Measurements from ENCODE around the gene ZBTB16.

Gene ZBTB16

GRCh38 chr11:114159802-114160632 lies 100.5 kb downstream of the ZBTB16 start (continued):
- peak; percentile 93 for TF ChIP-seq TSHZ1 (tag by site-specific recombination; IDR thresholded peaks at IDR 0.05; ENCODE audit: borderline replicate concordance)
- TF ChIP-seq ZNF501 (tag by site-specific recombination; IDR thresholded peaks at IDR 0.05) = peak; percentile 53; the same call in 1 of the 2 replicates
- TF ChIP-seq BCL11B (tag by site-specific recombination; IDR thresholded peaks at IDR 0.05; ENCODE audit: low read depth) = peak; percentile 82

GRCh38 chr11:114160894-114161293 lies 101.4 kb downstream of the ZBTB16 start:
- no peaks in the 10 kb centered on the region for H3K9me3 ChIP-seq (ENCODE audit: control insufficient read depth, insufficient read depth, low read depth, low read length)
- ChIA-PET CTCF (interaction anchor here (0.7 to 3.2 kb wide), 4 partner anchors 20 to 135 kb away, joined by 3 to 17 read pairs (median 4); no protein-coding TSS in a partner anchor), POLR2A (interaction anchor here (1.3 to 2.0 kb wide), 2 partner anchors 8 to 100 kb away, joined by 4 to 8 read pairs; no protein-coding TSS in a partner anchor)
- no peak overlapping the region for H3K4me3 ChIP-seq (ENCODE audit: low read depth, low read length)
- TF ChIP-seq CTCF (tag by site-specific recombination; IDR thresholded peaks at IDR 0.05) = no peak
- peak; percentile 37; the same call in 1 of the 2 replicates for TF ChIP-seq KLF17 (tag by site-specific recombination; IDR thresholded peaks at IDR 0.05)
- TF ChIP-seq SCRT2 (tag by site-specific recombination; IDR thresholded peaks at IDR 0.05) = 0 out of 2 replicates have a peak, but pooled peaks have one; percentile 16
- TF ChIP-seq ZIC2 (tag by site-specific recombination; IDR thresholded peaks at IDR 0.05) = peak; percentile 62
- no peak for TF ChIP-seq ZNF629 (tag by site-specific recombination; IDR thresholded peaks at IDR 0.05)
- peak; percentile 31 for TF ChIP-seq GLIS1 (tag by site-specific recombination; IDR thresholded peaks at IDR 0.05)
- H3K27ac ChIP-seq (ENCODE audit: extremely low read depth, low read depth, low read length) = no peak overlapping the region
- peaks cover 15% of the 10 kb centered on the region for H3K4me1 ChIP-seq (ENCODE audit: control insufficient read depth, insufficient read depth, low read length)
- peaks cover 0 to 5% of the 10 kb centered on the region in 2 experiments; a peak in 1 of 3 replicates for H3K36me3 ChIP-seq (ENCODE audit: control insufficient read depth in 2 of 2, insufficient read depth in 1 of 2, low read length in 2 of 2)

- Histone ChIP-seq H3K4me3 (ENCODE audit: low read depth, low read length) (no peak overlapping the region), H3K36me3 (ENCODE audit: control insufficient read depth in 2 of 2, insufficient read depth in 1 of 2, low read length in 2 of 2) (no peaks in the 10 kb centered on the region), H3K27ac (ENCODE audit: extremely low read depth, low read depth, low read length) (peak overlapping the region; percentile 65; the same call in 1 of the 2 replicates), H3K9me3 (ENCODE audit: control insufficient read depth, insufficient read depth, low read depth, low read length) (no peaks in the 10 kb centered on the region), H3K4me1 (ENCODE audit: control insufficient read depth, insufficient read depth, low read length) (peaks cover 18% of the 10 kb centered on the region)
- ChIA-PET CTCF (interaction anchor here (0.7 to 3.2 kb wide), 4 partner anchors 18 to 100 kb away, joined by 3 to 17 read pairs (median 4); no protein-coding TSS in a partner anchor), POLR2A (interaction anchor here (2.6 kb wide), 1 partner anchor 102 kb away, joined by 8 read pairs; the partner anchor contains the start of gene ZBTB16)
- TF ChIP-seq KLF8 (tag by site-specific recombination; IDR thresholded peaks at IDR 0.05) = no peak
- no peak for TF ChIP-seq KLF16 (tag by site-specific recombination; IDR thresholded peaks at IDR 0.05)
- no peak for TF ChIP-seq ZNF26 (tag by site-specific recombination; IDR thresholded peaks at IDR 0.05)
- TF ChIP-seq ZNF398 (tag by site-specific recombination; IDR thresholded peaks at IDR 0.05) = no peak
- TF ChIP-seq KLF1 (tag by site-specific recombination; IDR thresholded peaks at IDR 0.05) = no peak
- no peak for TF ChIP-seq ZNF350 (tag by site-specific recombination; IDR thresholded peaks at IDR 0.05)
- TF ChIP-seq YY1 (tag by site-specific recombination; IDR thresholded peaks at IDR 0.05) = no peak
- TF ChIP-seq ZNF621 (tag by site-specific recombination; IDR thresholded peaks at IDR 0.05) = no peak
- TF ChIP-seq ZNF639 (tag by site-specific recombination; IDR thresholded peaks at IDR 0.05) = no peak
- no peak for TF ChIP-seq ZNF677 (tag by site-specific recombination; IDR thresholded peaks at IDR 0.05)
These were observed 102.2 kb downstream of the ZBTB16 start for GRCh38 chr11:114161486-114162250.

Measured in HEK293 (cell line).